Skin epidermis (tissue), 12 donors: Measurements from ENCODE around the gene ACBD4.
"Not testable (repeated sequence)": the region's sequence is repeated elsewhere in the genome, so short reads cannot be mapped to it uniquely, and the experiment has no call there.

Experiments used
- H3K27ac ChIP-seq, 21 experiments: fragments of 200-600 bp; sonication (generic) in 11 of 21; one replicate each; pipeline ENCODE4 v1.5.0; 2020; ENCODE audit warnings: mild to moderate bottlenecking in 3 of 21, inconsistent platforms in 2 of 21, moderate library complexity in 2 of 21
- H3K4me3 ChIP-seq, 7 experiments: fragments of 200-600 bp; sonication (generic) in 2 of 7; one replicate each; pipeline ENCODE4 v1.5.0; 2020; ENCODE audit warnings: inconsistent platforms in 2 of 7, mild to moderate bottlenecking in 2 of 7, moderate library complexity in 1 of 7

Gene ACBD4

DNA sequence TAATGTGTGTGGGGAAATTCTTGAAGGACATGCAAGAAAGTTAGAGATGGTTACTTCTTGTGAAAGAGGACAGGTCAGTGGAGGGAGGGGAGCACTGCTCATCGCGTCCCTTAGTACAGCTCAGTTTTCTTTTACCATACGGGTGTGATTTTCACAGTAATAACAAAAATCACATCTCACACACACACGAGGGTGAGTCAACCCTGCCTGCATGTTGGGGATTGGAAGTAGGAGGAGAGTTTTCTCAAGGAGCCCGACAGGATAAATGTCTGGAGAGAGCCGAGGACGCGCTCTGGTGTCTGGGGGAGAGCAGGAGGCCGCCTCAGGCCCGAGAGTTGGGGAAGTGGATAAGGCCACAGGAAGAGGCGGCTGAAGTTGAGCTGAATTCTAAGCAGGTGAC, 19.6 kb upstream of the ACBD4 start:
- Histone ChIP-seq H3K4me3 (no peak overlapping the region), H3K27ac (no peak overlapping the region)

DNA sequence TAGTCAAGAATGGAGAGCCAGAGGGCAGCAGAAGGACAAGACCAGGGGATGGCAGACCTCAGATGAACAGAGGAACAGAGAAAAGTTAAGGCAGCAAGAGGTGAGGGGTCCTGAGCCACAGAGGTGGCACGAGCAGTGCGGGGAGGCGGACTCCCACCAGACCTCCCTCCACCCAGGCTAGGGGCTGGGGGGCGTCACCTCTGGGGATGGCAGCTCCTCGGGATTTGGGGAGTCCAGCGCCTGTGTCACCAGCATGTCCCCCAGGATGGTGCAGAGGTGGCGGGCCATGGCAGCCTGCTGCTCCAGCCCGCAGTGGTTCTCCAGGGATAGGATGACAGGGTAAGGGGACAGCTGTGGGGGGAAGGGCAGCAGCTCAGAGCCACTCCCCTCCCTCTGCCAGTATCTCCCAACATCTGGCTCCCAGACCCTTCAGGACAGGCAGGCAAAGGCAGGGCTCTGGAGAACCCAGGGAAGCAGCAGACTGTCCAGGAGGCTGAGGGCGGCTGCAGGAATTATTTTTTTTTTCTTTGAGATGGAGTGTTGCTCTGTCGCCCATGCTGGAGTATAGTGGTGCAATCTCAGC, 19.0 kb upstream of the ACBD4 start:
- Histone ChIP-seq H3K4me3 (no peak overlapping the region), H3K27ac (no peak overlapping the region)

DNA sequence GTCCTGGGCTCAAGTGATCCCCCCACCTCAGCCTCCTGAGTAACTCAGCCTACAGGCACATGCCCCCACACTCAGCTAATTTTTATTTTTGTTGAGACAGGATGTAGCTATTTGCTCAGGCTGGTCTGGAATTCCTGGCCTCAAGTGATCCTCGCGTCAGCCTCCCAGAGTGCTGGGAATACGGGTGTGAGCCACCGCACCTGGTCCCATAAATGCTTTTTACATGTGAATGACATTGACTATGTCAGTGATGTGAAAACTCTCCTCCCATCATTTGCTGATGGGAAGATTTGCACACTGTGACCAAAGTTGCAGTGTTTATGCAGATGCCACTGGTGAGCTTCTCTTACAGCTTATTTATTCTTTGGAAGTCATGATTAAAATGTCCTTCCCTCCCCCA, 18.2 kb upstream of the ACBD4 start:
- H3K27ac ChIP-seq = no peak overlapping the region
- no peak overlapping the region for H3K4me3 ChIP-seq

DNA sequence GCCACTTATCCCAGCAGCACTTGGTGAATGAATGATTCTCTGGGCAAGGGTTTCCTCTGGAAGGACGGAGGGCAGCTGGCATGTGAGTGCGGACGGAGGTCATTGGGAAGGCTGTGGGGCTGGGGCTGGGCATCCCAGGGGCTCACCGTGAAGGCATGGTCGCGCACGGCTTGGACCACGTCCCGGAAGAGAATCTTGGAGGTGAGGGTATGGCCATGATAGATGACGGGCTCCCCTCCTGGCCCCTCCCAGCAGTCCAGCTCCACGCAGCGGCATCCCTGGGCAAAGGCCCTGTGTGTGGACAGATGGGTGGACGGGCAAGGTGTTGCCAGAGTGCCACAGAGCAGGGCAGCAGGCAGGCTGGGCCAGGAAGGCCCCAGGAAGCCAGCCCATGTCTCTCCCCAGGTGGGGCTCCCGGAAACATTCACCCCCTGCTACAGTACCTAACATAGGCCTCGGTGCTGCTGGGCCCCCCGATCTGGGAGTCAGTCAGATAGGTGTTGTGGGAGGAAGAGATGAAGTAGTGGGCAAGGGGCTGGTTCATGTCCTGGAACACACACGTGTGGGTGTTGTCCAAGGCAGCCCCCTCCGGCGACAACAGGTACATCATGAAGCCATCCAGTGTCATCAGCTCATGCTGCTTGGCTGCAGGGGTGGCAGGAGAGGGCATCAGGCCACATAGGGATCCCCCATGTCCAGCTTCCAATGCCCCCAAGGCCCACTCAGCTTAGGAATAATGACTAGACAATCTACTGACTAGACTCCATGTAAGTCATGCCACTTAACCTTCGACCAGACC, 17.4 kb upstream of the ACBD4 start:
- H3K4me3 ChIP-seq = no peak overlapping the region

DNA sequence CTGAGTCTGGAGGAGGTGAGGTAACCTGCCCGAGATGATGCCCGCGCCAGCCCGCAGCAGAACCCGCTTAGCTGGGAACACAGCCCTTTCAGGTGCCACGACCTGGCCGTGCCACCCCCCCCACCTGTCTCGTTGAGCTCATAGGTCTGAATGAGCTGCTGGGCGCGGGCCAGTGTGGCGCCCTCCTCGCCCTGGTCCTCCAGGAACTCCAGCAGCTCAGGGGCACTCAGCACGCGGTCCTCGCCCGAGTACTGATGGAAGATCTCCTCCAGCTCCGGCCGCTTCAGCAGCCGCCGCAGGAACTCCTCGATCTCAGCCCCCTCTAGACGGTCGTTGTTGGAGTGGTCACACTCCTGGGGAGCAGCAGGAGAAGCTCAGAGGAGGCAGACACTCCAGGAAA, 16.8 kb upstream of the ACBD4 start:
- H3K27ac ChIP-seq = no peak overlapping the region
- no peak overlapping the region for H3K4me3 ChIP-seq

More for the DNA sequence above, 17.4 kb upstream of the ACBD4 start:
- H3K27ac ChIP-seq = no peak overlapping the region

DNA sequence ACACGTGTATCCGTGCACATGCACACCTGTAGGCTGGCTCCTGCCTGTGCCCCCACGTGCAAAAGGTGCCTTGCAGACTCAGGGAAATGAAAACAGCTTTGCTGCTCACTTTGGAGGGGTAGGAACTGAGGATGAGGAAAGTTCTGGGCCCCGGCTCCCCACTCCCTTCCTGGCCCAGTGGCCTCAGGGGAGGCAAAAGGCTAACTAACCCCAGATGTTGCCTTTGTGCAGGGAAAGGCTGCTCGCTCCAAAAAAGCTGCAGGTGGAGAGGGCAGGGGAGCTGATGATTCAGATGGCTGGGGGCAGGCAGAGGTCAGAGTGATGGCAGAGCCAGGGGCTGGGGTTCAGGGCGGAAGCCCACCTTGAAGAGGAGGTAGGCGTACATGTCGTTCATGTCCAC, 15.5 kb upstream of the ACBD4 start:
- H3K27ac ChIP-seq = no peak overlapping the region
- H3K4me3 ChIP-seq = no peak overlapping the region

DNA sequence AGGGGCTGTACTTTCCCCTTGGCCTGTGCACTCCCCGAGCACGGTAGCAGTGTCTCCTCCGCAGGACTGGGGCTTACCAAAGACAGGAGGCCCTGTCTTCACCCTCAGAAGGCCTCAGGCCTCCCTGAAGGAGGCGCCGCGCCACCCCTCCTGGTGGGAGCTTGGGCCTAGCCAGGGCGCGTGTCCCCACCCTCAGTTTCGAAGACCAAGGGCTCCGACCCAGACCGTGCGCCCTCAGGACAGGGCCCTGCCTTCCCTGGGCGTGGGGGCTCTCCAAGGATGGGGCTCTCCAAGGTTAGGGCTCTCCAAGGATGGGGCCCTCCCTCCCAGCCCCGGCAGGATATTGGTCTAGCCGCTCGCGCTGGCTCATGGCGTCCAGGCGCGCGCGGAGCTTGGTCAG, 14.9 kb upstream of the ACBD4 start:
- no peak overlapping the region for H3K27ac ChIP-seq
- H3K4me3 ChIP-seq = no peak overlapping the region

DNA sequence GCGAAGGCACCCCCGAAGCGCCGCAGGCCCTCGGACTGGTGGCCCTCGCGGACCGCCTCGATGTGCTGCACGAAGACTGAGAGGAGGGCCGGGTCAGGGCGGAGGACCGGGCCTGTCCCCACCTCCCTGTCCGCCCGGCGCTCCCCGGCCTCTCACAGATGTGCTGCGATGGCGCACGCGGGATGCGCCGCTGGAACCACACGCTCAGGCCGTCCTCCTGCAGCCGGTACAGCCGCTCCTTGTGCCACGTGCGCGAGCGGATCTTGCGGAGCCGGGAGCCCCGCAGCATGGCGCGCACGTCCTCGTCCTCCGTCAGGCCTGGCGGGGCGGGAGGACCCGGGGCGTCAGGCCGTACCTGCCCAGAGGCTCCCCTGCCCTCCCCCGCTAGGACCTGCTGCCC, 14.4 kb upstream of the ACBD4 start:
- Histone ChIP-seq H3K27ac (no peak overlapping the region), H3K4me3 (no peak overlapping the region)

DNA sequence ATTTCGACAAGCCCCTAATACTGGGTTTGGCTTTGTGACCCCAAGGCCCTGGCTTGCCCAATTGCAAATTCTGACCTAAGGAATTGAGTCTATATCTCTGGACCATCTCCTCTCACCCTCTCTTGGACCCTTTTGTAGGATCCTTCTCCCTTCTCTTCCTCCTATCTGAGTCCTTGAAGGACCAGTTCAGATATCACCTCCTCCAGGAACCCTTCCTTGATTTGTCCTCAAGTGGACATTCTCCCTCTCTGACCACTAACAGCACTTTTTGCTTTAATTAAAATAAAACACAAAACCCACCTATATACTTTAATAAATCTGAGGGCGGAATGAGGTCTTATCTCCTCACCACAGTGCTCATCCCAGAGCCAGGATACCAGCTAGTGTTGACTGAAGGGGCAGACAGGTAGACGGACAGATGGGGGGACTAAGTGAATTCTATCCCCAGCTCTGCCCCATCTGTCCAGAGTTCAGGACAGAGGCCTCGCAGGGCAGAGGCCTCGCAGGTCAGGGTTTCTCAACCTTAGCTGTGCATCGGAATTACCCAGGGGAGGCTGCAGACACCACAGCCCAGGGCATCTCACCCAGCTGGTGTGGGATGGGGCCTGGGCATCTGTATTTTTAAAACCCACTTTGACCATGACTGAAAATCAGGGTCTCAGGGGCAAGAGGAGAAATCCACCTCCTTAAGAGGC, 12.3 kb upstream of the ACBD4 start:
- Histone ChIP-seq H3K4me3 (no peak overlapping the region), H3K27ac (peak overlapping the region in 16 of 21 experiments; percentile 3 to 79 (median 66))

DNA sequence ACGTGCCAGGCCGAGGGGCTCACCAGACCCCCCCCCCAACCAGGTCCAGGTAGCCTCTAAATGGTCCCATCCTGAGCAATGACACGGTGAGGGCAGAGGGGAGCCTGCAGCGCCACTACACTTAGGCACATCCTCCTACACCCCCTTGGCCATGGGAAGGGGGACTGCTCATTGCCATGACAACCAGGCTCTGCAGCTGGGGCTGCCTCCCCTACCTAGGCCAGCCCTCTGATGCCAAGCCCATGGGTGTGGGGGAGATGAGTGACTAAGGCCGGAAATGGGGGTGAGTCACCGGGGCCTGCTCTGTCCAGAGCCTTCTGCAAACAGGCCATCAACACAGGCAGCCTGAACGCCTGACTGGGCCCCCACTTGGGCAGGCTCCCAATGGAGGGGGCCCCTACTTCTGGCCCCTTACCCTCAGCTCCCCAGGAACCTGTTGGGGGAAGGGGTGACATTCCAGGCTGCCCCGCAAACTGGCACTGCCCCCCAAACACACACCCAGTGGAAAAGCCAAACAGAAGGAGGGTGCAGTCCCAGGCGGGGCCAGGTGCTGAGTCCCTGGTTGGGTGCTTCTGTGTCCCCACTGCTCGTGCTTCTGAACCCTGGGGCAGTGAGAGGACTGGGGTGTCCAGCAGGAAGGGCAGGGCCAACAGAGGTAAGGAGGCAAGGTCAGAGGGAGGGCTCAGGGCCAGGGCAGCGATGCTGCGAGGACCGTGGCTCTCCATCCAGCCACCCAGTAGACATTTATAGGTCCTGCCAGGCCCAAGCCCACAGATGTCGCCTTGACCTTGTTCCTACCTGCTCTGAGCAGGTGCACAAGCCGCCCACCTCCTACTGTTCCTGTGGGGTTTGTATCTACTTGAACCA, 11.3 kb upstream of the ACBD4 start:
- peak overlapping the region in 20 of 21 experiments; percentile 8 to 84 (median 69) for H3K27ac ChIP-seq
- no peak overlapping the region for H3K4me3 ChIP-seq

DNA sequence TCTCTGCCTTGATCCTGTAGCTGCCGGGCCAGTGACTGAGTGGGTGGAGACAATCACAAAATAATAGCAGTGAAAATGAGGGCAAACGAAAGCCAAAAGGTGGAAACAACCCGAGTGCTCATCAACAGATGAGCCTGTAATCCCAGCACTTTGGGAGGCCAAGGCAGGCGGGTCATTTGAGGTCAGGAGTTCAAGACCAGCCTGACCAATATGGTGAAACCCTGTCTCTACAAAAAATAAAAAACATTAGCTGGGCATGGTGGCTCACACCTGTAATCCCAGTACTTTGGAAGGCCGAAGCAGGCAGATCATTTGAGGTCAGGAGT, 10.7 kb upstream of the ACBD4 start:
- peak overlapping the region in 19 of 21 experiments; percentile 8 to 84 (median 68) for H3K27ac ChIP-seq
- H3K4me3 ChIP-seq = not testable (repeated sequence)

DNA sequence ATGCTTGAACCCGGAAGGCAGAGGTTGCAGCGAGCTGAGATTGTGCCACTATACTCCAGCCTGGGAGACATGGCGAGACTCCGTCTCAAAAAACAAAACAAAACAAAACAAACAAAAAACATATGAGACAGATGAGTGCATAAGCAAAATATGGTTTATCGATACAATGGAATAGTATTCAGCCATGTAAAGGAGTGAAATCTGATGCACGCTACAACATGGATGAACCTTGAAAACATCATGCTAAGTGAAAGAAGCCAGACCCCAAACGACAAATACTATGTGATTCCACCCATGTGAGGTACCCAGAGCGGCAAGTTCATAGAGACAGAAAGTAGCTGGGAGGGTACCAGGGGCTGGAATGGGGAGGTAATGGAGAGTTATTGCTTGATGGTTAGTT, 10.0 kb upstream of the ACBD4 start:
- Histone ChIP-seq H3K4me3 (no peak overlapping the region), H3K27ac (peak overlapping the region in 1 of 21 experiments; percentile 10)

DNA sequence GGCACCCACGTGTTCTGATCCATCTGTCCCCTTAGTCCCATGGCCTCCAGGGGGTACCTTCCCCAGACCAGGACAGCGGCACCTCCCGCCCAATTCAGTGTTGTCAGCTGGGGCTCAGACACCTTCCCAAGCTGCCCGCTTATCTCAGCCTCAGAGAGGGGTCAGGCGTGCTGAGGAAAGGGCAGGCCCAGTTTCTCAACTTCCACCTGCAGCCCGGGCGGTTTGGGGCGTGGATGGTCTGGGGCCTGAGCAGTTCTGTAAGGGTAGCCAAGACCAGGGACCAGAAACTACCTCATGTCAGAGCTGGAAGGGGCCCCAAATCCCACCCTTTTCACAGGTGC, 8.3 kb upstream of the ACBD4 start:
- H3K27ac ChIP-seq = peak overlapping the region in 7 of 21 experiments; percentile 9 to 79 (median 67)

DNA sequence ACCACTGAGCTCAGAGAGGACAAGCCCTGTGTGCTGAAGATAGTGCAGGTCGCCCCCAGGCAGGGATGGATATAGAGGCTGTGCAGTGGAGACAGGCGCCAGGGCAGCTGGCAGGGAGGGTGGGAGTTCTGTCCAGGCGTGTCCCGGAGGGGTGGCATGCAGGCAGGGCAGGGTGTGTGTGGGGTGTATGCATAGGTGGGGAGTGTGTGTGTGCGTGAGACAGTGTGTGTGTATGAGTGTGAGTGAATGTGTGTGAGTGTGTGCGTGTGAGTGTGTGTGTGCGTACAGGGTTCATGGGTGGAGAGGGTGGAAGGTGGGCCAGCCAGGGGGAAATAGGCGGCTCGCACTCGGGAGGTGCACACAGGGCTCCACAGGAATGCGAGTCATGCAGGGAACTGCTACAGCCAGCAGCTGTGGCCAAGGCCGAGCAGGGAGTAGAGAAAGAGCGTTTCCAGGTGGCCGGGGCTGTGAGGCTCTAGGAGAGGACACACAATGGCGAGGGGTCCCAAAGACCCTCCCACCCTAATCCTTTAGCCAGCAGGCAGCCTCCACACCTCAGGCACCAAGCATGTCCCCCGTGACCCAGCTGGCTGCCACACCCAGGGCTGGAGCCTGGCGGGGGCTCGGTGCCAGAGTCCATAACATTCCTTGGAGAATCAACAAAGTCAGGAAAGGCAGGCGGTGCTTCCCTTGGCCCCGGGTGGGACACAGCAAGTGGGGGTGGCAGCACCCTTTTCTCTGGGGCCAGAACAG, 7.8 kb upstream of the ACBD4 start:
- Histone ChIP-seq H3K27ac (peak overlapping the region in 16 of 21 experiments; percentile 8 to 79 (median 55)), H3K4me3 (no peak overlapping the region)

More for the DNA sequence above, 8.3 kb upstream of the ACBD4 start:
- H3K4me3 ChIP-seq = no peak overlapping the region

DNA sequence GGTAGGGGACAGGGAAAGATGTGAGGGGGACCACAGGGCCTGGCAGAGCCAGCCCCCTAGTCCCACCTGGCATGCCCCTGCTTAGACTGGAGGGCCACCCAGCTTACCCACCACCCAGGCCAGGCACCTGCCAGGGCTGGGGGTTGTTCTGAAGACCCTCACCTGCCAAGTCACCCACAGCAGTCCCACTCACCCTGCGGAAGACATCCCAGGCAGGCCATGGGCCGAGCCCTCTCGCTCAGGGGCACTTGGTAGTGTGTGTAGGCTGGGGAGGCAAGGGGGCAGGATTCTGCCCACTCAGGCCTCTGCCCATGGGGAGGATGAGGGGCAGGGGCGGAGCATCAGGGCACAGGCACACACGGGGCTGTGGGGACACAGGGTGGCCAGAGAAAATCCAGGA, 7.2 kb upstream of the ACBD4 start:
- Histone ChIP-seq H3K4me3 (no peak overlapping the region), H3K27ac (peak overlapping the region in 16 of 21 experiments; percentile 8 to 79 (median 55))

DNA sequence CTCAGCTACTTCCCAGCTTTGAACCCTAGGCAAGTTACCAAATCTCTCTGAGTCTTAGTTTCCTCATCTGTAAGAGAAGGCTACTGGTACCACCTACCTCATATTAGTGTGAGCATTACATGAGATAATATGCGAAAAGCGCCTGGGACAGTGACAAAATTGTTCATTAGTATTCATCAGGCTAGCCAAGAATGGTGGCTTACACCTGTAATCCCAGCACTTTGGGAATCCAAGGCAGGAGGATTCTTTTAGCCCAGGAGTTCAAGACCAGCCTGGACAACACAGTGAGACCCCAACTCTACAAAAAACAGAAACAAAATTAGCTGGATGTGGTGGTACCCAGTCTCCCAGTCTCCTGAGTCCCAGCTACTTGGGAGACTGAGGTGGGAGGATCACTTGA, 6.5 kb upstream of the ACBD4 start:
- Histone ChIP-seq H3K27ac (peak overlapping the region in 11 of 21 experiments; percentile 4 to 79 (median 56)), H3K4me3 (no peak overlapping the region)

DNA sequence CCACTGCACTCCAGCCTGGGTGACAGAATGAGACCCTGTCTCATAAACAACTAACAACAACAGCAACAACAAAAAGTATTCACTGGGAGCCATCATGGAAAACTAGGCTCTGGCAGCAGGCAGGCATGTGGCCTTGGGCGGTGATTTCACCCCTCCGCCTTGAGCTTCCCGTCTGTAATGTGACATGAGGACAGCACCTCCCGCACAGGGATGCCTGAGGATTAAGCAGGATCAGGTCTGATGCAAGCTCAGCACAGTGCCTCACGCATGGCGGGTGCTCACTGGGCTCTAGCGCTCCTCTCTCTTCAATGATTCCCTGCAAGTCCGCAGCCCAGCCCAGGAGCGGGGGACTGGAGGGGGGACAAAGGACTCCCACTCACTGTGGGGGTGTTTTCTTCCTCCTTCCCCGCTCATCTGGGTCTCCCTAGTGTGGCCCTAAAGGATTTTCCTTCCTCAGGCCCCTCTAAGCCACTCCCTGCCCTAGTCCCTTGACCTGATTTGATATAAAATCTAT, 6.0 kb upstream of the ACBD4 start:
- no peak overlapping the region for H3K4me3 ChIP-seq
- peak overlapping the region in 9 of 21 experiments; percentile 4 to 94 (median 24) for H3K27ac ChIP-seq

DNA sequence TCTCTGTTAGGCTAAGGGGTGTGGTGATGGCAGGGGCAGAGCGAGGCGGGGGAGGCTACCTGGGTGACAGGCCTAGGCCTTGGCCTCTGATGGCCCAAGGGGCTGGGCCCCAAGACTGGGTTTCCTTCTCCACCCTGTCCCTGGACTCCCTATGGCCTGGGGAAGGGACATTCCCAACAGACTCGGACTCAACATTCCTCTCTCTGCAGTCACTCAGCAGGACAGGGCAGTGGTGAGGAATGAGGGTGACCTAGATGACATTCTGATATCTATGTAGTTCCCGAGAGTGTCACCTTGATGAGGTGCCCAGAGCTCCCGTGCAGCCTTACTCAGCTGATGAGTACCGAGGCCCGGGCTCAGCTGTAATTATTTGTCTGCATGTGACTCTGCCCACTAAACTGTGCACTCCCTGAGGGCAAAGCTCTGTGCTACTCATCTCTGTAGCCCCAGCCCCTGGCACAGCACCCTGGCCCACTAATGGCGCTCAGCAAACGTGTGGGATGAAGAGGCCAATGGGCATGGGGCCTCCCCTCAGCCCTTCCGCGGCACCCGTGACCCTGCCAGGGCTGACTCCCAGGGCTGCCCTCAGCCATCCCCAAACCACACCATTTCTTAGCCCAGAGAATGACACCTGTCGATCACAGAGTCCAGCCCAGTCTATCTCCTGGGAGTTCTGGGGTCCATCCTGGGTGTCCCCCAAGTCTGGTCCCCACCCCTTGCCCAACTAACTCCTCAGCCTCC, 5.4 kb upstream of the ACBD4 start:
- Histone ChIP-seq H3K4me3 (no peak overlapping the region), H3K27ac (peak overlapping the region in 10 of 21 experiments; percentile 10 to 94 (median 30))
